ENCODE results near the gene CES2. TPM values are rescaled to one million over a fixed set of nuclear protein-coding genes. Genes with fewer than 3 reads are reported as not detected.

CES2 gene
- 23.2 and 30.4 TPM in 2 replicates for total RNA-seq

GRCh38 chr16:66935314-66936011 lies at the start of gene CES2:
CES2 (plus strand) TSS chr16:66935516; CDS start chr16:66935636, 120 bp downstream.

GRCh38 chr16:66918803-66919568 lies 16.3 kb upstream of the CES2 start, which contains the start of gene CDH16:
CDH16 (minus strand) TSS chr16:66918885; CDS start chr16:66918065, 820 bp downstream.

GRCh38 chr16:66925322-66925840 lies 9.9 kb upstream of the CES2 start, which contains the start of gene RRAD:
RRAD (minus strand) TSS chr16:66925535; CDS start chr16:66925179, 356 bp downstream.

DNA sequence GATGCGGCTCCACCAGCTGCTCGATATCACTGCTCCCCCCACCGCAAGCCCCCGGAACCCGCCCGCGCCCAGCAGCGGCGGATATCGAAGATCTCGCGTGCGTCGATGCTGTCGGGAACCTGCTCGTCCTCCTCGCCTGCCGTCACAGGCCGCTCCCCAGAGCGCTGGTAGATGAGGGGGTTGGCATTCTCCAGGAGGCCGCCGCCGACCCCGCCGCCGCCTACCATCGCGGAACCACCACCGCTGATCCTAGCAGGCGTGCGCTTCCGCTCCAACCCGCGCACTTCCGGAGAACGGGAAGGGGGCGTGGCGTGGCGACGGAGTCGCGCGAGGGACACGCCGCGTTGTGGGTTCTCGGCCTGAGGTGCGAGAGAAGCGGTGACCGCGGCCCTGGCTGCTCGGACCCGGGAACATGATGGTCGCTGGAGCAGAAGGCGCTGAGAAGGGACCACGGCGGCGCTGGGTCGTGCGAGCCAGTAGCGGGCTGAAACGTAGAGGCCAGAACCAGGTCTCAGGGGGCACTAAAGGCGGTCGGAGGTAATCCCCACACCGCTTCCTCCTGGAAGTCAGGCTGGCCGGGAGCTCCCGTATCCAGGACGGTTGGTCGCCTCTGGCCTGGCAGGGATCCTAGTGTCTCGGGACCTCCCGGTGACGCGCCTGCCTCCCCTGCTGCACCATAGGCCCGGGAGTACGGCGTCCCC lies 1.0 kb upstream of the CES2 start, which contains the start of gene CIAO2B:
TSS of gene CIAO2B (minus strand) at position 265 of the 701 bp plus-strand sequence. CDS start at position 227, 38 bp downstream.

DNA sequence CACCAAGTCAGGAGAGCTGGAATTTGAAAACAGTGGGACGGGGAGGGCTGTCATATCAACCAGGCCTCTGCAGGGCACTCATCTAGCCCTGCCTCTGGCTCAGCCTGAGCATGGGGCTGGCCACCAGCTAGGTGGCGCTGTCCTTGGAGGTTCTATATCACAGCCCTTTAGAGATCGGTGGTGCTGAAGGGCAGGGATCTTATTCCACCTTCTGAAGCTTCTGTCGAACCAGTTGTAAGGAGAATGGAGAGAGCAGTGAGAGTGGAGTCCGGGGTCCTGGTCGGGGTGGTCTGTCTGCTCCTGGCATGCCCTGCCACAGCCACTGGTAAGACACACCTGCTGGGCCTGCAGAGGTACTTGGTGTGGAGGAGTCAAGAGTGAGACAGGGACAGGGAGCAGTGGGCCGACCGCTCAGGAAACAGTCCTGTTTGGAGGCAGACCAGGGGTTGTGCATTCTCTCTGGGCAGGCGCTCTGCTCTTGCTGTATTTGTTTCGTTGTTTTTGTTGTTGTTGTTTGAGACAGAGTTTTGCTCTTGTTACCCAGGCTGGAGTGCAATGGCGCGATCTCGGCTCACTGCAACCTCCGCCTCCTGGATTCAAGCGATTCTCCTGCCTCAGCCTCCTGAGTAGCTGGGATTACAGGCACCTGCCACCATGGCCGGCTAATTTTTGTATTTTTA lies 25.9 kb downstream of the CES2 start, which contains the start of gene CES3:
TSS of gene CES3 (plus strand) at position 202 of the 680 bp plus-strand sequence. CDS start at position 244, 42 bp downstream.

GRCh38 chr16:66988197-66988788 lies 53.0 kb downstream of the CES2 start, which contains the start of gene CES4A:
CES4A (plus strand) TSS chr16:66988589; CDS start chr16:66988773, 184 bp downstream.

Other genes with a start within 250 kb of the CES2 start
- 7.6 and 11.3 TPM in 2 replicates for gene CMTM4, start 238.8 kb upstream of the CES2 start, total RNA-seq
- 41.2 and 53.7 TPM in 2 replicates for gene DYNC1LI2, start 183.9 kb upstream of the CES2 start, total RNA-seq
- gene TERB1, start 133.9 kb upstream of the CES2 start, total RNA-seq = not detected in 2 replicates
- gene NAE1, start 104.5 kb upstream of the CES2 start, total RNA-seq = 34.7 and 61.5 TPM in 2 replicates
- gene CA7, start 91.1 kb upstream of the CES2 start, total RNA-seq = not detected in 2 replicates
- gene PDP2, start 55.0 kb upstream of the CES2 start, total RNA-seq = 4.9 and 6.1 TPM in 2 replicates
- not detected in 2 replicates for gene CDH16, start 16.6 kb upstream of the CES2 start, total RNA-seq
- 0.58 and 1.1 TPM in 2 replicates for gene RRAD, start 10.0 kb upstream of the CES2 start, total RNA-seq
- 71.4 and 88.2 TPM in 2 replicates for gene CIAO2B, start 1.1 kb upstream of the CES2 start, total RNA-seq
- gene CES3, start 25.8 kb downstream of the CES2 start, total RNA-seq = not detected in 2 replicates
- gene CES4A, start 53.1 kb downstream of the CES2 start, total RNA-seq = 1.2 and 3.0 TPM in 2 replicates
- gene CBFB, start 93.6 kb downstream of the CES2 start, total RNA-seq = 31.9 and 39.8 TPM in 2 replicates
- gene PHAF1, start 174.4 kb downstream of the CES2 start, total RNA-seq = 14.2 and 39.7 TPM in 2 replicates
- 56.6 and 62.5 TPM in 2 replicates for gene B3GNT9, start 215.5 kb downstream of the CES2 start, total RNA-seq
- gene TRADD, start 224.4 kb downstream of the CES2 start, total RNA-seq = 20.4 and 32.7 TPM in 2 replicates
- 20.0 and 37.8 TPM in 2 replicates for gene FBXL8, start 224.4 kb downstream of the CES2 start, total RNA-seq
- gene HSF4, start 229.2 kb downstream of the CES2 start, total RNA-seq = 9.8 and 16.9 TPM in 2 replicates
- 18.1 and 26.1 TPM in 2 replicates for gene NOL3, start 235.0 kb downstream of the CES2 start, total RNA-seq
- 9.5 and 18.7 TPM in 2 replicates for gene MATCAP1, start 248.4 kb downstream of the CES2 start, total RNA-seq